ENCODE measurements around the gene PKHD1.

Gene PKHD1

DNA sequence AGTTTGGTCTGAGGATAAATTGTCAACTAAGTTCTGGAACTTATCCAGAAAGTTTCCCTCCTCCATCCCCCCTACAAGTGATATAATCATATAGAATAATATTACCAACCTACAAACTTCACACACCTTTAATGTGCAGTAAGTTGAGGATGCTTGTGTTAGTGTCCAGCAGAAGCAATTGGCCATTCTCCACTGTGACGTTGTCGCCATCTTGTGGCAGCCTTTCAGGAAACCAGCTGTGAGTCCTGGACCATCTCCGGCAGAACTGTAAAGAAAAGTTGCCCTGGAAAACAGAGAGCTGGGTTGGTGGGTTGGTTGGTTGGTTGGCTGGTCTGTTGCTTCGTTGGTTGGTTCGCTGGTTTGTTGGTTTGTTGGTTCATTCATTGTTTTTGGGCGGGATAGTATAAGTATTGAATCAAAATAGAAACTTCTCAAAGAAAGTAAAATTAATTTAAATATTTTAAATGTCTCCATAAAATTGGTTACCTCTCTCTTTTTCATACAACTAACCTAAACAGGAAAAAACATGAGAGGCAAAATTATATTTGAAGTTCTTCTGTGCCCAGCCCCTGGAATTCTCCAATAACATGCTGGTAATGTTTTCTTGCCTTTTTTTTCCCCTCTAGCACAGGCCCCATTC lies 127.5 kb downstream of the PKHD1 start:
- TF ChIP-seq ZFP3 (CRISPR knock-in tag; IDR thresholded peaks at IDR 0.05) (no peak), ZFP30 (CRISPR knock-in tag; IDR thresholded peaks at IDR 0.05) (no peak), OSR1 (CRISPR knock-in tag; IDR thresholded peaks at IDR 0.05) (no peak), ZNF565 (CRISPR knock-in tag; conservative IDR thresholded peaks at IDR 0.05; ENCODE audit: low read depth) (no peak), ZNF70 (CRISPR knock-in tag; IDR thresholded peaks at IDR 0.05) (no peak), ZC3H10 (CRISPR knock-in tag; IDR thresholded peaks at IDR 0.05) (no peak), TOX (CRISPR knock-in tag; IDR thresholded peaks at IDR 0.05; ENCODE audit: borderline replicate concordance) (no peak), ARNTL (CRISPR knock-in tag; IDR thresholded peaks at IDR 0.05; ENCODE audit: borderline replicate concordance, low read depth) (no peak), TCF4 (CRISPR knock-in tag; IDR thresholded peaks at IDR 0.05; ENCODE audit: borderline replicate concordance) (no peak; the same call in 1 of the 2 replicates), RARB (CRISPR knock-in tag; IDR thresholded peaks at IDR 0.05) (no peak)
- TF ChIP-seq, protein P1, sequence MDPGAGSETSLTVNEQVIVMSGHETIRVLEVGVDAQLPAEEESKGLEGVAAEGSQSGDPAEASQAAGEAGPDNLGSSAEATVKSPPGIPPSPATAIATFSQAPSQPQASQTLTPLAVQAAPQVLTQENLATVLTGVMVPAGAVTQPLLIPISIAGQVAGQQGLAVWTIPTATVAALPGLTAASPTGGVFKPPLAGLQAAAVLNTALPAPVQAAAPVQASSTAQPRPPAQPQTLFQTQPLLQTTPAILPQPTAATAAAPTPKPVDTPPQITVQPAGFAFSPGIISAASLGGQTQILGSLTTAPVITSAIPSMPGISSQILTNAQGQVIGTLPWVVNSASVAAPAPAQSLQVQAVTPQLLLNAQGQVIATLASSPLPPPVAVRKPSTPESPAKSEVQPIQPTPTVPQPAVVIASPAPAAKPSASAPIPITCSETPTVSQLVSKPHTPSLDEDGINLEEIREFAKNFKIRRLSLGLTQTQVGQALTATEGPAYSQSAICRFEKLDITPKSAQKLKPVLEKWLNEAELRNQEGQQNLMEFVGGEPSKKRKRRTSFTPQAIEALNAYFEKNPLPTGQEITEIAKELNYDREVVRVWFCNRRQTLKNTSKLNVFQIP (CRISPR knock-in tag; IDR thresholded peaks at IDR 0.05; ENCODE audit: borderline replicate concordance, low read depth): no peak
- TF ChIP-seq, protein P2, sequence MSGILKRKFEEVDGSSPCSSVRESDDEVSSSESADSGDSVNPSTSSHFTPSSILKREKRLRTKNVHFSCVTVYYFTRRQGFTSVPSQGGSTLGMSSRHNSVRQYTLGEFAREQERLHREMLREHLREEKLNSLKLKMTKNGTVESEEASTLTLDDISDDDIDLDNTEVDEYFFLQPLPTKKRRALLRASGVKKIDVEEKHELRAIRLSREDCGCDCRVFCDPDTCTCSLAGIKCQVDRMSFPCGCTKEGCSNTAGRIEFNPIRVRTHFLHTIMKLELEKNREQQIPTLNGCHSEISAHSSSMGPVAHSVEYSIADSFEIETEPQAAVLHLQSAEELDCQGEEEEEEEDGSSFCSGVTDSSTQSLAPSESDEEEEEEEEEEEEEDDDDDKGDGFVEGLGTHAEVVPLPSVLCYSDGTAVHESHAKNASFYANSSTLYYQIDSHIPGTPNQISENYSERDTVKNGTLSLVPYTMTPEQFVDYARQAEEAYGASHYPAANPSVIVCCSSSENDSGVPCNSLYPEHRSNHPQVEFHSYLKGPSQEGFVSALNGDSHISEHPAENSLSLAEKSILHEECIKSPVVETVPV (CRISPR knock-in tag; IDR thresholded peaks at IDR 0.05): no peak
- peak; percentile 96 for ATAC-seq

DNA sequence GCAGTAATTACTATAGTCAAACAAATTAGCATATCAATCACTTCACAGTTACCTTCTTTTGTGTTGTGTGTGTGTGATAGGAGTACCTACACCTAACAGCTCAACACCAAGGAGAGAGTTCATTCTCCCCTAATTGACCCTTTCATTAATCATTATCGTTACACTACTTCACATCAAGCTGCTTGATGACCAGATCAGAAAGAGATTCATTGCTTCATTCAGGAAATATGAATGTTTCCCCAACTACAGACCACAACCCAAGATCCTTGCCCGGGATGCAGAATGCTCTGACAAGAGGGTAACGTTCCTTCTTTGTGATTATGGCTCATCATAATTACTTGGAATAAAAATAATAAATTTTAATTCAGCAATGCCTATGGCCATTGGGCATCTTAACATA lies 132.7 kb downstream of the PKHD1 start:
- TF ChIP-seq, protein P3, sequence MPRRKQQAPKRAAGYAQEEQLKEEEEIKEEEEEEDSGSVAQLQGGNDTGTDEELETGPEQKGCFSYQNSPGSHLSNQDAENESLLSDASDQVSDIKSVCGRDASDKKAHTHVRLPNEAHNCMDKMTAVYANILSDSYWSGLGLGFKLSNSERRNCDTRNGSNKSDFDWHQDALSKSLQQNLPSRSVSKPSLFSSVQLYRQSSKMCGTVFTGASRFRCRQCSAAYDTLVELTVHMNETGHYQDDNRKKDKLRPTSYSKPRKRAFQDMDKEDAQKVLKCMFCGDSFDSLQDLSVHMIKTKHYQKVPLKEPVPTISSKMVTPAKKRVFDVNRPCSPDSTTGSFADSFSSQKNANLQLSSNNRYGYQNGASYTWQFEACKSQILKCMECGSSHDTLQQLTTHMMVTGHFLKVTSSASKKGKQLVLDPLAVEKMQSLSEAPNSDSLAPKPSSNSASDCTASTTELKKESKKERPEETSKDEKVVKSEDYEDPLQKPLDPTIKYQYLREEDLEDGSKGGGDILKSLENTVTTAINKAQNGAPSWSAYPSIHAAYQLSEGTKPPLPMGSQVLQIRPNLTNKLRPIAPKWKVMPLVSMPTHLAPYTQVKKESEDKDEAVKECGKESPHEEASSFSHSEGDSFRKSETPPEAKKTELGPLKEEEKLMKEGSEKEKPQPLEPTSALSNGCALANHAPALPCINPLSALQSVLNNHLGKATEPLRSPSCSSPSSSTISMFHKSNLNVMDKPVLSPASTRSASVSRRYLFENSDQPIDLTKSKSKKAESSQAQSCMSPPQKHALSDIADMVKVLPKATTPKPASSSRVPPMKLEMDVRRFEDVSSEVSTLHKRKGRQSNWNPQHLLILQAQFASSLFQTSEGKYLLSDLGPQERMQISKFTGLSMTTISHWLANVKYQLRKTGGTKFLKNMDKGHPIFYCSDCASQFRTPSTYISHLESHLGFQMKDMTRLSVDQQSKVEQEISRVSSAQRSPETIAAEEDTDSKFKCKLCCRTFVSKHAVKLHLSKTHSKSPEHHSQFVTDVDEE (CRISPR knock-in tag; IDR thresholded peaks at IDR 0.05): no peak
- no peak for TF ChIP-seq CSDC2 (CRISPR knock-in tag; IDR thresholded peaks at IDR 0.05)
- TF ChIP-seq ZNF8 (CRISPR knock-in tag; IDR thresholded peaks at IDR 0.05): no peak
- TF ChIP-seq SNAI2 (CRISPR knock-in tag; IDR thresholded peaks at IDR 0.05): no peak
- TF ChIP-seq ZC3H10 (CRISPR knock-in tag; IDR thresholded peaks at IDR 0.05): no peak
- no peak for TF ChIP-seq ESRRG (CRISPR knock-in tag; IDR thresholded peaks at IDR 0.05)
- TF ChIP-seq RARB (CRISPR knock-in tag; IDR thresholded peaks at IDR 0.05): no peak
- no peak for TF ChIP-seq TOX (CRISPR knock-in tag; IDR thresholded peaks at IDR 0.05; ENCODE audit: borderline replicate concordance)
- TF ChIP-seq, protein P4, sequence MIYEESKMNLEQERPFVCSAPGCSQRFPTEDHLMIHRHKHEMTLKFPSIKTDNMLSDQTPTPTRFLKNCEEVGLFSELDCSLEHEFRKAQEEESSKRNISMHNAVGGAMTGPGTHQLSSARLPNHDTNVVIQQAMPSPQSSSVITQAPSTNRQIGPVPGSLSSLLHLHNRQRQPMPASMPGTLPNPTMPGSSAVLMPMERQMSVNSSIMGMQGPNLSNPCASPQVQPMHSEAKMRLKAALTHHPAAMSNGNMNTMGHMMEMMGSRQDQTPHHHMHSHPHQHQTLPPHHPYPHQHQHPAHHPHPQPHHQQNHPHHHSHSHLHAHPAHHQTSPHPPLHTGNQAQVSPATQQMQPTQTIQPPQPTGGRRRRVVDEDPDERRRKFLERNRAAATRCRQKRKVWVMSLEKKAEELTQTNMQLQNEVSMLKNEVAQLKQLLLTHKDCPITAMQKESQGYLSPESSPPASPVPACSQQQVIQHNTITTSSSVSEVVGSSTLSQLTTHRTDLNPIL (CRISPR knock-in tag; IDR thresholded peaks at IDR 0.05; ENCODE audit: low read depth): no peak
- no peak for ATAC-seq

DNA sequence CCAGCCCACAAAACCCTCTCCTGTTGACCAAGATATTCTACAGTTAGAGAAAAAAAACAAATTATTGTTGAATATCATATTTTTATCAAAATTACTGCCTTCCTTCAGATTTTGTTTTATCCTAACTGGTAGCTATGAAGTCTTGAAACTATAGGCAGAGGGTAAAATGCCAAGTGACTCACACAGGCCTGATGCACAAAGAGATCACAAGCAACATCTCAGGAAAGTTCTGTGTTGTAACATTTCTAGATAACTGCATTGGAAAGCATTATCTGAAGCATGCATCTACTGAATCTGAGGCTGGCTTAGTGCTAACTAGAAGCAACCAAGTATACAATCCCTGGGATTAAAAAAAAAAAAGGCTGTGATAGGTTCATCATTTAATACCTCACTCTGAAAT lies 134.2 kb downstream of the PKHD1 start:
- ATAC-seq: no peak

More for the DNA sequence above, 134.2 kb downstream of the PKHD1 start:
- TF ChIP-seq ZNF70 (CRISPR knock-in tag; IDR thresholded peaks at IDR 0.05) (no peak), ZFP30 (CRISPR knock-in tag; IDR thresholded peaks at IDR 0.05) (no peak), BACH2 (CRISPR knock-in tag; IDR thresholded peaks at IDR 0.05; ENCODE audit: borderline replicate concordance) (no peak), ISL1 (CRISPR knock-in tag; IDR thresholded peaks at IDR 0.05) (no peak)
- TF ChIP-seq, protein P3 (CRISPR knock-in tag; IDR thresholded peaks at IDR 0.05): no peak
- TF ChIP-seq, protein P5, sequence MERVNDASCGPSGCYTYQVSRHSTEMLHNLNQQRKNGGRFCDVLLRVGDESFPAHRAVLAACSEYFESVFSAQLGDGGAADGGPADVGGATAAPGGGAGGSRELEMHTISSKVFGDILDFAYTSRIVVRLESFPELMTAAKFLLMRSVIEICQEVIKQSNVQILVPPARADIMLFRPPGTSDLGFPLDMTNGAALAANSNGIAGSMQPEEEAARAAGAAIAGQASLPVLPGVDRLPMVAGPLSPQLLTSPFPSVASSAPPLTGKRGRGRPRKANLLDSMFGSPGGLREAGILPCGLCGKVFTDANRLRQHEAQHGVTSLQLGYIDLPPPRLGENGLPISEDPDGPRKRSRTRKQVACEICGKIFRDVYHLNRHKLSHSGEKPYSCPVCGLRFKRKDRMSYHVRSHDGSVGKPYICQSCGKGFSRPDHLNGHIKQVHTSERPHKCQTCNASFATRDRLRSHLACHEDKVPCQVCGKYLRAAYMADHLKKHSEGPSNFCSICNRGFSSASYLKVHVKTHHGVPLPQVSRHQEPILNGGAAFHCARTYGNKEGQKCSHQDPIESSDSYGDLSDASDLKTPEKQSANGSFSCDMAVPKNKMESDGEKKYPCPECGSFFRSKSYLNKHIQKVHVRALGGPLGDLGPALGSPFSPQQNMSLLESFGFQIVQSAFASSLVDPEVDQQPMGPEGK (CRISPR knock-in tag; IDR thresholded peaks at IDR 0.05; ENCODE audit: borderline replicate concordance): no peak
